Immature natural killer cell (primary cell): Measurements from ENCODE around the gene SERPINA4. TPM values are rescaled to one million over a fixed set of nuclear protein-coding genes. Genes with fewer than 3 reads are reported as not detected.
"Not testable (repeated sequence)": the region's sequence is repeated elsewhere in the genome, so short reads cannot be mapped to it uniquely, and the experiment has no call there.

Source experiments
- DNase-seq, 3 donors: peaks; one replicate each; pipeline ENCODE4 v3.0.0; 2022; ENCODE audit warnings: mixed read lengths in 1 of 3
- H3K27ac Mint-ChIP-seq, 6 donors: one replicate each; pipeline ENCODE4 v1.8.0; 2020; ENCODE audit warnings: mixed read lengths in 6 of 6, mild to moderate bottlenecking in 5 of 6, inconsistent platforms in 4 of 6, moderate library complexity in 3 of 6
- H3K27me3 Mint-ChIP-seq, 3 donors: one replicate each; pipeline ENCODE4 v1.8.0; 2020 to 2021; ENCODE audit warnings: low read depth in 3 of 3, mild to moderate bottlenecking in 3 of 3, mixed read lengths in 3 of 3, moderate library complexity in 3 of 3, inconsistent platforms in 1 of 3
- H3K36me3 Mint-ChIP-seq, 3 donors: one replicate each; pipeline ENCODE4 v1.8.0; 2020; ENCODE audit warnings: mixed read lengths in 3 of 3, inconsistent platforms in 2 of 3, mild to moderate bottlenecking in 2 of 3
- H3K4me1 Mint-ChIP-seq, 2 donors: one replicate each; pipeline ENCODE4 v1.8.0; 2020; ENCODE audit warnings: inconsistent platforms in 2 of 2, mild to moderate bottlenecking in 2 of 2, mixed read lengths in 2 of 2, moderate library complexity in 1 of 2
- H3K4me3 Mint-ChIP-seq, 5 donors: one replicate each; pipeline ENCODE4 v1.8.0; 2020; ENCODE audit warnings: mild to moderate bottlenecking in 5 of 5, mixed read lengths in 5 of 5, inconsistent platforms in 3 of 5, moderate library complexity in 3 of 5
- H3K9me3 Mint-ChIP-seq, 6 donors: one replicate each; pipeline ENCODE4 v1.8.0; 2020; ENCODE audit warnings: mild to moderate bottlenecking in 6 of 6, mixed read lengths in 6 of 6, inconsistent platforms in 4 of 6, moderate library complexity in 3 of 6
- polyA plus RNA-seq, 3 donors: library from polyadenylated mRNA; unstranded; fragments of 300-500 nt; fragmentation: Illumina TruSeq; gene quantifications; one replicate each; pipeline ENCODE4 v1.2.3, GENCODE V29; 2021

Gene SERPINA4
- polyA plus RNA-seq, 3 donors from 2014 or later, result not detected

DNA sequence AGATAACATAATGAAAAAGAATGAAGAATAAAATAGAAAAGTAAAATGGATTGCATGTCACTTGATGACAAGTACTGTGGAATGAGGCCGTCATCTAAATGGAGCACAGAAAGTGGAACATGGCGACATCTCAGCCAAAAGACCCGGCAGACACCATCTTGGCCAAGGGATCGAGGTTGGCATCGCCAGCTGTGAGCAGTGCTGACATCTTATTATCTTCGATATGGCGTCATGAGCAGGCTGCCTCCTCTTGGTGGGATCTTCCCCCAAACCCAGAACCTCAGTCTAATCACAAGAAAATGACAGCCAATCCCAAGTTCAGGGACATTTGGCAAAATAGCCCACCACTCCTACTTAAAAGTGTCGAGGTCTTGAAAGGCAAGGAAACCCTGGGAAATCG is 35.1 kb downstream of the SERPINA4 start:
- Mint-ChIP-seq H3K9me3 (no peaks in the 10 kb centered on the region), H3K36me3 (no peaks in the 10 kb centered on the region), H3K4me1 (no peaks in the 10 kb centered on the region), H3K27me3 (peaks cover 0 to 5% (median 1%) of the 10 kb centered on the region in 3 donors), H3K27ac (no peak overlapping the region), H3K4me3 (no peak overlapping the region)
- no peak for DNase-seq

GRCh38 chr14:94597788-94598187 is 36.5 kb downstream of the SERPINA4 start:
- no peak overlapping the region for H3K4me3 Mint-ChIP-seq
- DNase-seq, result no peak
- H3K9me3 Mint-ChIP-seq, result no peaks in the 10 kb centered on the region
- peaks cover 0 to 5% (median 1%) of the 10 kb centered on the region in 3 donors for H3K27me3 Mint-ChIP-seq
- H3K27ac Mint-ChIP-seq, result no peak overlapping the region
- no peaks in the 10 kb centered on the region for H3K4me1 Mint-ChIP-seq
- H3K36me3 Mint-ChIP-seq, result no peaks in the 10 kb centered on the region

DNA sequence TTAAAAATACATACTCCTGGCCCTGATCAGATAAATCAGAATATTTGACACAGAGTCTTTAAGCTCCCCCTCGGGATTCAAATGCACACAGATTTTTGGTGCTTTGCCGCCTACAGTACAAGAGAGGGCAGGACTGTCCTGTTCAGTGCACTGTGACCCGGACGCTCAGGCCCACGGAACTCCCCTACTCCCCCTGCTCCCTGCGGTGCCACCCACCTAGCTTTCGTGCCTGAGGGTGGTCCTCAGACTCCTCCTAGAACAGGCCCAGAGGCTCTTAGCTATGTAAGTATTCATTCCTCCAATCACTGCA is 37.2 kb downstream of the SERPINA4 start:
- Mint-ChIP-seq H3K4me3 (no peak overlapping the region), H3K36me3 (no peaks in the 10 kb centered on the region), H3K9me3 (no peaks in the 10 kb centered on the region), H3K27ac (no peak overlapping the region), H3K4me1 (no peaks in the 10 kb centered on the region), H3K27me3 (peaks cover 0 to 5% (median 1%) of the 10 kb centered on the region in 3 donors)
- DNase-seq, result no peak

- H3K4me3 Mint-ChIP-seq, result no peak overlapping the region
- H3K9me3 Mint-ChIP-seq, result no peaks in the 10 kb centered on the region
- H3K36me3 Mint-ChIP-seq, result no peaks in the 10 kb centered on the region
- DNase-seq, result no peak
- peaks cover 0 to 7% (median 1%) of the 10 kb centered on the region in 3 donors for H3K27me3 Mint-ChIP-seq
- no peaks in the 10 kb centered on the region for H3K4me1 Mint-ChIP-seq
- no peak overlapping the region for H3K27ac Mint-ChIP-seq
Measured at GRCh38 chr14:94598816-94599655, 37.8 kb downstream of the SERPINA4 start.

GRCh38 chr14:94599656-94600004 is 38.4 kb downstream of the SERPINA4 start:
- H3K36me3 Mint-ChIP-seq, result no peaks in the 10 kb centered on the region
- peaks cover 0 to 7% (median 0%) of the 10 kb centered on the region in 3 donors for H3K27me3 Mint-ChIP-seq

DNA sequence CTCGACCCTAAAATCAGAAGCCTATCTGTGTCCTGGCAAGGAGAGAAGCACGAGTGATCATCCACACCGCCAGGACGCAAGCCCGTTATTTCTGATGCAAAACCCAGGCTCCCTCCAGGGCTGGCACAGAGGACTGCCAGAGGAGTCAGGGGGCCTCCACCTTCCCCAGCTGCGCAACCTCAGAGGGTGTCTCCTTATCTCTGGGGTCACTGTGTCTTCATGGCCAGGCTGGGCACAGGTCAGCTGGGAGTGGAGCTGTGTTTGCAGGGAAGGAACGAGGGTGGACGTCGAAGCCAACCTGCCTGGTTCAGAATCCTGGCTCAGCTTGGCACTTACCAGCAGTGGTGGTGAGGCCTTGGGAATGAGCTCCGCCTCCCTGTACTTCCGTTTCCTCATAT is 38.9 kb downstream of the SERPINA4 start:
- no peak overlapping the region for H3K4me3 Mint-ChIP-seq
- peaks cover 0 to 7% (median 0%) of the 10 kb centered on the region in 3 donors for H3K27me3 Mint-ChIP-seq
- no peaks in the 10 kb centered on the region for H3K36me3 Mint-ChIP-seq
- no peak for DNase-seq
- no peaks in the 10 kb centered on the region for H3K4me1 Mint-ChIP-seq
- H3K9me3 Mint-ChIP-seq, result no peaks in the 10 kb centered on the region
- no peak overlapping the region for H3K27ac Mint-ChIP-seq

More at GRCh38 chr14:94599656-94600004, 38.4 kb downstream of the SERPINA4 start:
- Mint-ChIP-seq H3K4me3 (no peak overlapping the region), H3K4me1 (no peaks in the 10 kb centered on the region), H3K9me3 (no peaks in the 10 kb centered on the region), H3K27ac (no peak overlapping the region)
- no peak for DNase-seq

- Mint-ChIP-seq H3K4me3 (no peak overlapping the region), H3K27ac (no peak overlapping the region), H3K4me1 (no peaks in the 10 kb centered on the region), H3K36me3 (no peaks in the 10 kb centered on the region), H3K27me3 (peaks cover 0 to 10% (median 6%) of the 10 kb centered on the region in 3 donors), H3K9me3 (no peaks in the 10 kb centered on the region)
- DNase-seq, result no peak
Measured at GRCh38 chr14:94601884-94602391, 40.7 kb downstream of the SERPINA4 start.

GRCh38 chr14:94602722-94603121 is 41.5 kb downstream of the SERPINA4 start:
- Mint-ChIP-seq H3K4me1 (no peaks in the 10 kb centered on the region), H3K9me3 (peaks cover 0 to 5% (median 0%) of the 10 kb centered on the region in 6 donors), H3K27ac (no peak overlapping the region), H3K36me3 (no peaks in the 10 kb centered on the region), H3K4me3 (no peak overlapping the region), H3K27me3 (peaks cover 0 to 10% (median 6%) of the 10 kb centered on the region in 3 donors)
- DNase-seq, result no peak

- DNase-seq, result no peak
- H3K27ac Mint-ChIP-seq, result no peak overlapping the region
- H3K36me3 Mint-ChIP-seq, result no peaks in the 10 kb centered on the region
- H3K9me3 Mint-ChIP-seq, result peaks cover 0 to 7% (median 0%) of the 10 kb centered on the region in 6 donors
- H3K4me3 Mint-ChIP-seq, result no peak overlapping the region
- no peaks in the 10 kb centered on the region for H3K4me1 Mint-ChIP-seq
- H3K27me3 Mint-ChIP-seq, result peaks cover 0 to 7% (median 6%) of the 10 kb centered on the region in 3 donors
Measured at GRCh38 chr14:94605361-94605760, 44.1 kb downstream of the SERPINA4 start.

- not testable (repeated sequence) for H3K4me1 Mint-ChIP-seq, DNase-seq, H3K36me3 Mint-ChIP-seq, H3K4me3 Mint-ChIP-seq, H3K9me3 Mint-ChIP-seq, H3K27me3 Mint-ChIP-seq, H3K27ac Mint-ChIP-seq
Measured at GRCh38 chr14:94608966-94609365, 47.7 kb downstream of the SERPINA4 start.

GRCh38 chr14:94611179-94611578 is 49.9 kb downstream of the SERPINA4 start:
- DNase-seq, result no peak
- no peak overlapping the region for H3K27ac Mint-ChIP-seq
- no peak overlapping the region for H3K4me3 Mint-ChIP-seq
- H3K9me3 Mint-ChIP-seq, result peaks cover 0 to 7% (median 0%) of the 10 kb centered on the region in 6 donors
- peaks cover 0 to 2% (median 2%) of the 10 kb centered on the region in 3 donors for H3K27me3 Mint-ChIP-seq
- H3K36me3 Mint-ChIP-seq, result no peaks in the 10 kb centered on the region
- no peaks in the 10 kb centered on the region for H3K4me1 Mint-ChIP-seq

DNA sequence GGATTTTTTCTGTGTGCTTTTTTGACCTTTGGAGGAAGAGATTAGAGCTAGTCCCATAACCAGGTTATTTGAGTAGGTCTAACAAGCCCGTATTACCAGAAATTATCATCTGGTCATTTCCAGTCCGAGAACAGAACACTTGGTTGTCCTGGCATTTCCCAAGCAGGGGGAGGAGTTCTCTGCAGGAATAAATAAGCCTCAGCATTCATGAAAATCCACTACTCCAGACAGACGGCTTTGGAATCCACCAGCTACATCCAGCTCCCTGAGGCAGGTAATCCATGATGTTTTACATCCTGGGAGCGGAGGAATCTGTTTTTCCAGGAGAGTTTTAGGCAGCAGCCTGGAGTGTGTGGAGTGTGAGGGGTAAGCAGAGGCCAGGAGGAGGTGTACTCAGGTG is 50.9 kb downstream of the SERPINA4 start, which contains the start of gene SERPINA3:
SERPINA3 (plus strand) TSS at position 218 of the 400 bp plus-strand sequence. CDS start 2,051 bp downstream, outside the sequence.
- no peak within 1 kb of the TSS for H3K4me3 Mint-ChIP-seq

GRCh38 chr14:94612580-94613554 is 51.6 kb downstream of the SERPINA4 start:
- peaks cover 0 to 3% (median 2%) of the 10 kb centered on the region in 3 donors for H3K27me3 Mint-ChIP-seq
- H3K27ac Mint-ChIP-seq, result no peak overlapping the region
- no peaks in the 10 kb centered on the region for H3K4me1 Mint-ChIP-seq
- H3K9me3 Mint-ChIP-seq, result peaks cover 0 to 11% (median 3%) of the 10 kb centered on the region in 6 donors
- no peak for DNase-seq
- H3K4me3 Mint-ChIP-seq, result no peak overlapping the region
- no peaks in the 10 kb centered on the region for H3K36me3 Mint-ChIP-seq

More for the DNA sequence above, 50.9 kb downstream of the SERPINA4 start, which contains the start of gene SERPINA3:
- Mint-ChIP-seq H3K4me1 (no peaks in the 10 kb centered on the region), H3K27me3 (peaks cover 0 to 3% (median 2%) of the 10 kb centered on the region in 3 donors), H3K36me3 (no peaks in the 10 kb centered on the region), H3K27ac (no peak within 1 kb of the TSS), H3K9me3 (peaks cover 0 to 8% (median under 1%) of the 10 kb centered on the region in 6 donors)
- no peak for DNase-seq
